NCI-H2171 (cell line): ENCODE results near the gene RNU6-9.
"Not testable (repeated sequence)": the region's sequence is repeated elsewhere in the genome, so short reads cannot be mapped to it uniquely, and the experiment has no call there.

Source experiments
- DNase-seq: peaks from one replicate; lab custom pipeline; 2025; lab: John Stamatoyannopoulos, UW

Gene RNU6-9

DNA sequence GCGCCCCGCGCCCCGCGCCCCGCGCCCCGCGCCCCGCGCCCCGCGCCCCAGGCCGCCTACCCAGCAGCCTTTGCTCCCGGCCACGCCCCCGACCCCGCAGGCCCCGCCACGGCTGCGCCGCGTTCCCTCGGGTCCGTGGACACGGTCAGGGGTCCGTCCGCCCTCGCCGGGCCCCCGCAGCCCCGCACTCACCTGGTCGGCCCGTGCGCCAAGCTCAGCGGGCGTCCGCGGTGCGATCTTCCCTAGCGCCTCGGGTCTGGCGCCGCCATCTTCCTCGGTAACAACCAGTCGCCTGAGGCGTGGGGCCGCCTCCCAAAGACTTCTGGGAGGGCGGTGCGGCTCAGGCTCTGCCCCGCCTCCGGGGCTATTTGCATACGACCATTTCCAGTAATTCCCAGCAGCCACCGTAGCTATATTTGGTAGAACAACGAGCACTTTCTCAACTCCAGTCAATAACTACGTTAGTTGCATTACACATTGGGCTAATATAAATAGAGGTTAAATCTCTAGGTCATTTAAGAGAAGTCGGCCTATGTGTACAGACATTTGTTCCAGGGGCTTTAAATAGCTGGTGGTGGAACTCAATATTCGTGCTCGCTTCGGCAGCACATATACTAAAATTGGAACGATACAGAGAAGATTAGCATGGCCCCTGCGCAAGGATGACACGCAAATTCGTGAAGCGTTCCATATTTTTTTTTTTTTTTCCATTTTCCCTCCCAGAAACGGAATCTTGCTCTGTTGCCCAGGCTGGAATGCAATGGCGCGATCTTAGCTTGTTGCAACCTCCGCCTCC is at the start of gene RNU6-9, which contains the start of gene MED16:
RNU6-9 (plus strand) TSS at position 591 of the 796 bp plus-strand sequence.
MED16 (minus strand) TSS at position 294 of the 796 bp plus-strand sequence. CDS start 2,056 bp downstream, outside the sequence.
- DNase-seq, result peak; percentile 92

DNA sequence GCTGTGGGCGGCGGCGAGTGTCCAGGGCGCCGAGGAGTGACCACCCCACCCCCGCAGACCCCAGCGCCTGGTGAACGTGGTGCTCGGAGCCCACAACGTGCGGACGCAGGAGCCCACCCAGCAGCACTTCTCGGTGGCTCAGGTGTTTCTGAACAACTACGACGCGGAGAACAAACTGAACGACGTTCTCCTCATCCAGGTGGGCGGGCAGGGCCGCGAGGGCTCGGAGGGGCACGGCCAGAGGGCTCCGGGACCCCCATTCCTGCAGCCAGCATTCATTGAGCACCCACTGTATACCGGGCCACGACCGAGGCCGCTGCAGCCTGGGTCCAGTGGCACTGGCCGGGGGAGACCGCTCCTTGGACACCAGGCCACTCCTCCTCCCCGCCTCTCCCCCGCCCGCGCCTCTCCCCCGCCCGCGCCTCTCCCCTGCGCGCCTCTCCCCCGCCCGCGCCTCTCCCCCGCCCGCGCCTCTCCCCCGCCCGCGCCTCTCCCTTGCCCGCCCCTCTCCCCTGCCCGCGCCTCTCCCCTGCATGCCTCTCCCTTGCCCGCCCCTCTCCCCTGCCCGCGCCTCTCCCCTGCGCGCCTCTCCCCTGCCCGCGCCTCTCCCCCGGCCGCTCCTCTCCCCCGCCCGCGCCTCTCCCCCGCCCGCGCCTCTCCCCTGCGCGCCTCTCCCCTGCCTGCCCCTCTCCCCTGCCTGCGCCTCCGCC is 49.3 kb upstream of the RNU6-9 start:
- peak; percentile 33 for DNase-seq

- DNase-seq, result no peak
These were observed 48.7 kb upstream of the RNU6-9 start for GRCh38 chr19:844546-844971.

DNA sequence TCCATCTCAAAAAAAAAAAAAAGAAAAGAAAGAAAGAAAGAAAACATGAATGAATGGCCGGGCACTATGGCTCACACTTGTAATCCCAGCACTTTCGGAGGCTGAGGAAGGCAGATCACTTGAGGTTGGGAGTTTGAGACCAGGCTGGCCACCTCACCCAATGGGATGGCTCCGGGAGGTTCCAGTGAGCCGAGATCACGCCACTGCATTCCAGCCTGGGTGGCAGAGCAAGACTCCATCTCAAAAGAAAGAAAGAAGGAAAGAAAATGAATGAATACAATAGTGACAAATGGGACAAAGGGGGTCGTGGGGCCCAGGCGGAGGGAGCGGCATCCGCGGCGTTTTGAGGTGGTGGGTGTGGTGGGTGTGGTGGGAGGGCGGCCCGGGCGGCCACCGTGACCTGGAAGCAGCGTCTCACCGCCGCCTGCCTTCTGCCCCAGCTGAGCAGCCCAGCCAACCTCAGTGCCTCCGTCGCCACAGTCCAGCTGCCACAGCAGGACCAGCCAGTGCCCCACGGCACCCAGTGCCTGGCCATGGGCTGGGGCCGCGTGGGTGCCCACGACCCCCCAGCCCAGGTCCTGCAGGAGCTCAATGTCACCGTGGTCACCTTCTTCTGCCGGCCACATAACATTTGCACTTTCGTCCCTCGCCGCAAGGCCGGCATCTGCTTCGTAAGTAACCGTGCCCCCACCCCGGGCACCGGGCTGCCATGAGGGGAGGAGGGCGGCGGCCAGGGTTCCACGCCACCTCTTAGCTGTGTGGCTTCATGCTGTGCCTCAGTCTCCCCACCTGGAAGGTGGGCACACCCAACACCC is 47.4 kb upstream of the RNU6-9 start:
- DNase-seq, result no peak

DNA sequence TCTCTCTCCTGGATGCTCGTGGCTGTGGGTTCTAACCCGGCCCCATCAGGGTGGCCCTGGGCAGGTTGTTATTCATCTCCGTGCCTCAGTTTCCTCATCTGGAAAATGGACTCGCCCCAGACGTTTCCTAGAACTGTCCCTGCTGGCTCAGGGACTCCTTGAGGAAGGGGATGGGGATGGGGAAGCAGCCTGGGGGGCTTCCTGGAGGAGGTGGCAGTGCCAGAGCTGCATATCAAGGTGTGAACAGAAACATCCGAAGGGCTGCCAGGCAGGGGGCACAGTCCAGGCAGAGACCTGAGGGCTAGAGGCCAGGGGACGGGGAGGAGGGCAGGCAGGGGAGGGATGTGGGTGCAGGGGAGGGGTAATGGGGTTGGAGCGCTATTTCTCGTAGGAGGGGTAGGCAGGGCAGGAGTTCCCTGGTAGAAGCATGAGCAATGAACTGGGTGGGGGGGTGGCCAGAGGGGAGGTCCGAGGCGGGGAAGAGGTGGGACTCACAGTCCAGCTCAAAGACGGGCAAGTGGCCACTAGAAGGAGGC is 44.8 kb upstream of the RNU6-9 start:
- DNase-seq, result no peak

GRCh38 chr19:849195-849594 is 44.1 kb upstream of the RNU6-9 start:
- DNase-seq, result not testable (repeated sequence)

- no peak for DNase-seq
These were observed 42.9 kb upstream of the RNU6-9 start for GRCh38 chr19:850221-850978.

DNA sequence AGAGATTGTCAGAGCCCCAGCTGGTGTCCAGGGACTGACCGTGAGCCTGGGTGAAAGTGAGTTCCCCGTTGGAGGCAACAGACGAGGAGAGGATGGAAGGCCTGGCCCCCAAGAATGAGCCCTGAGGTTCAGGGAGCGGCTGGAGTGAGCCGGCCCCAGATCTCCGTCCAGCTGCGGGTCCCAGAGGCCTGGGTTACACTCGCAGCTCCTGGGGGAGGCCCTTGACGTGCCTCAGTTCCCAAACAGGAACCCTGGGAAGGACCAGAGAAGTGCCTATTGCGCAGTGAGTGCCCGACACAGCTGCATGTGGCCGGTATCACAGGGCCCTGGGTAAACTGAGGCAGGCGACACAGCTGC is 42.3 kb upstream of the RNU6-9 start:
- no peak for DNase-seq

DNA sequence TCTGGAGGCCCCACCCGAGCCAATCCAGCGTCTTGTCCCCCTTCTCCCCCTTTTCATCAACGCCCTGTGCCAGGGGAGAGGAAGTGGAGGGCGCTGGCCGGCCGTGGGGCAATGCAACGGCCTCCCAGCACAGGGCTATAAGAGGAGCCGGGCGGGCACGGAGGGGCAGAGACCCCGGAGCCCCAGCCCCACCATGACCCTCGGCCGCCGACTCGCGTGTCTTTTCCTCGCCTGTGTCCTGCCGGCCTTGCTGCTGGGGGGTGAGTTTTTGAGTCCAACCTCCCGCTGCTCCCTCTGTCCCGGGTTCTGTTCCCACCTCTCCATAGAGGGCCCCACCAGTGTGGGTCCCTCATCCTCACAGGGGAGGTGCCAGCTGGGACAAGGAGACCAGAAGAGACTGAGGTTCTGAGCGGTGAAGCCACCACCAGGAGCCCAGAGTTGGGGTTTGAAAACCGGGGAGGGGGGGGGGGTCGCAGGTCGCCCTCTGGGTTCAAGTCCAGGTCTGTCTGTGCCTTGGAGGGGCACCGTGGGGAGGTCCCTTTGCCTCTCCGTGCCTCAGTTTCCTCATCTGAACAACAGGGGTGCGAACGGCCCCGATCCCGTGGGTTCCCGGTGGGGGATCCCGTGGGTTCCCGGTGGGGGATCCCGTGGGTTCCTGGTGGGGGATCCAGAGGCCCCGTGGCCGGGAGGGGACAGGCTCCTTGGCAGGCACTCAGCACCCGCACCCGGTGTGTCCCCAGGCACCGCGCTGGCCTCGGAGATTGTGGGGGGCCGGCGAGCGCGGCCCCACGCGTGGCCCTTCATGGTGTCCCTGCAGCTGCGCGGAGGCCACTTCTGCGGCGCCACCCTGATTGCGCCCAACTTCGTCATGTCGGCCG is 40.9 kb upstream of the RNU6-9 start, which contains the start of gene ELANE:
ELANE (plus strand) TSS at position 168 of the 878 bp plus-strand sequence; CDS start at position 194, 26 bp downstream.
- no peak for DNase-seq

- no peak for DNase-seq
These were observed 40.2 kb upstream of the RNU6-9 start for GRCh38 chr19:853014-853585.

GRCh38 chr19:853614-854220 is 39.6 kb upstream of the RNU6-9 start:
- not testable (repeated sequence) for DNase-seq

- no peak for DNase-seq
These were observed 38.7 kb upstream of the RNU6-9 start for GRCh38 chr19:854549-854948.

GRCh38 chr19:855142-855541 is 38.1 kb upstream of the RNU6-9 start:
- DNase-seq, result no peak

DNA sequence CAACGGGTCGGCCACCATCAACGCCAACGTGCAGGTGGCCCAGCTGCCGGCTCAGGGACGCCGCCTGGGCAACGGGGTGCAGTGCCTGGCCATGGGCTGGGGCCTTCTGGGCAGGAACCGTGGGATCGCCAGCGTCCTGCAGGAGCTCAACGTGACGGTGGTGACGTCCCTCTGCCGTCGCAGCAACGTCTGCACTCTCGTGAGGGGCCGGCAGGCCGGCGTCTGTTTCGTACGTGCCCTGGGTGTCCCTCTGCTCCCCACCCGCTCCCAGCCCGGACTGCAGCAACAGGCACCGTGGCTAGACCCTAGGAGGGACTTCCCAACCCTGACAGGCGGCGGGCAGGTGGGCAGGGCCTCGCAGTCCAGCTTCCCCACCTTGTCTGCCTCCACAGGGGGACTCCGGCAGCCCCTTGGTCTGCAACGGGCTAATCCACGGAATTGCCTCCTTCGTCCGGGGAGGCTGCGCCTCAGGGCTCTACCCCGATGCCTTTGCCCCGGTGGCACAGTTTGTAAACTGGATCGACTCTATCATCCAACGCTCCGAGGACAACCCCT is 37.6 kb upstream of the RNU6-9 start:
- no peak for DNase-seq

GRCh38 chr19:858284-858683 is 35.0 kb upstream of the RNU6-9 start:
- DNase-seq, result no peak

- DNase-seq, result no peak
These were observed 34.1 kb upstream of the RNU6-9 start, which contains the start of gene CFD for GRCh38 chr19:858868-859843. TSS of gene CFD (plus strand) at chr19:859664. CDS start at chr19:859690, 26 bp downstream.

DNA sequence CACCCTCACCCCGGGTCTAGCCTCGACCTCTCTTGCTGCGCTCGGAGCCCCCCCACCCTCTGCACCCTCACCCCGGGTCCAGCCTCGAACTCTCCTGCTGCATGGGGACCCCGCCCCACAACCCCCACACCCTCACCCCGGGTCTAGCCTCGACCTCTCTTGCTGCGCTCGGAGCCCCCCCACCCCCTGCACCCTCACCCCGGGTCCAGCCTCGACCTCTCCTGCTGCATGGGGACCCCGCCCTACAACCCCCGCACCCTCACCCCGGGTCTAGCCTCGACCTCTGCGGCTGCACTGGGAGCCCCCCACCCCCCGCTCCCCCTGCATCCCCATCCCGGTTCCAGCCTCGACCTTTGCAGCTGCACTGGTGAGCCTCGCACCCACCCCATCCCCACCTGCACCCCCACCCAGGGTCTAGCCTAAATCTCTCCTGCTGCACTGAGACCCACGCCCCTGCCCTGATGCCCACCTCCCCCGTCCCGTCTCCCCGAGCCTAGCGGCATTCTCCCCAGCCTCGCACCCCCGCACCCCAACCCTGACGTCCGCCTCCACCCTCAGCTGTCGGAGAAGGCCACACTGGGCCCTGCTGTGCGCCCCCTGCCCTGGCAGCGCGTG is 32.0 kb upstream of the RNU6-9 start:
- no peak for DNase-seq
